ENCODE measurements around the gene FAM107A. TPM values are rescaled to one million over a fixed set of nuclear protein-coding genes. Genes with fewer than 3 reads are reported as not detected.
A peak's percentile ranks its signal among the peaks of the same experiment; 100 is the strongest.

Gene FAM107A
- total RNA-seq, 3 donors from 2014 or later = 2.2 to 24.1 (median 23.6) TPM

- intact Hi-C loops (cut with DNase I, micrococcal nuclease) = loop anchor here in 1 of 2 donors (10.0 kb wide), 1 partner anchor 101 kb away; the partner anchor contains the start of gene PDHB
- Histone ChIP-seq H3K36me3 (ENCODE audit: low read depth) (no peaks in the 10 kb centered on the region), H3K4me3 (no peak overlapping the region), H3K4me1 (ENCODE audit: low read depth) (peaks cover 44% of the 10 kb centered on the region), H3K9me3 (no peaks in the 10 kb centered on the region)
- DNase-seq (peak; percentile 72 to 89 (median 81)), ATAC-seq (peak; percentile 77)
- no peak for TF ChIP-seq CTCF (IDR thresholded peaks at IDR 0.05)
Observed at GRCh38 chr3:58535531-58536500, 41.4 kb downstream of the FAM107A start.

DNA sequence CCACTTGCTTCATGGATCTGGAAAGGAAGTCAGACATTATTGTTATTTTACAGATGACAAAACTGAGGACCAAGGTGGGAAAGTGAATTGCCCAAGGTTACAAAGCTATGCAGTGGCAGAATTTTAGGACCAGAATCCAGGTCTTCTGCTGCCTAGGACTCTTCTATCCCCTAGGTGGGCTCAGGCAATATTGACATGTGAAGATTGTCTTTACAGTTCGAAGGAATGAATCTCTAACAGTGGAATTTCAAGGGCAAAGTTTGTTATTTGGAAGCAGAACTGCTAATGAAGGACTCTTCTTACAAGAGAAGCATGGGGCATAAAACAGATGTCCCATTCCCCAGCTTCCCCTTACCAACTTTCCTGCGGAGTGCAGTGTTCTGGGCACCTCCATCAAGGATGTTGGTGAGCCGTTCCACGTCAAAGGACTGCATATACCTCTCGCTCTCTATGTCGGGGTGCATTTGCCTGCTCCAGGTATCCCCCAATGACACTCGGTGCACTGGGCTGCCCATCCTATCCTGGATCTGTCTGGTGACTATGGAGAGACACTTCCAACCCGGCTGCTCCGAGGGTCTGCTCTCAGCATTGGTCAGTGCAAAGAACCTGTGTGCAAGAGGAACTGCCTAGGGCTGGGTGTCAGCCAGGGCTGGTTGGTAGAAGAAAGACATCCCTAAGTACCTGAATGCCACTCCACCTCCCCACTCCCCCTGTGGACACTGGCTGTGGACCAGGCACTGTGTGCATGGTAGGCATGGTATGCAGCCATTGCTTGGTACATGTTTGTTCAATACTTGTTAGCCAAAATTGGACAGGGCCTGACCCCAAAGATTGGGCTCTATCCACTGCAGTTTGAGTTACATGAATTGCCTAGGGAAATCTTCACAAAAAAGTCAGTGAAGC is 42.3 kb downstream of the FAM107A start:
- Histone ChIP-seq H3K9me3 (no peaks in the 10 kb centered on the region), H3K36me3 (ENCODE audit: low read depth) (no peaks in the 10 kb centered on the region), H3K4me1 (ENCODE audit: low read depth) (peaks cover 44% of the 10 kb centered on the region), H3K4me3 (no peak overlapping the region)
- intact Hi-C loops (cut with DNase I, micrococcal nuclease) = loop anchor here in 1 of 2 donors (10.0 kb wide), 1 partner anchor 100 kb away; the partner anchor contains the start of gene PDHB
- TF ChIP-seq CTCF (IDR thresholded peaks at IDR 0.05) = no peak
- no peak for ATAC-seq
- DNase-seq = no peak

DNA sequence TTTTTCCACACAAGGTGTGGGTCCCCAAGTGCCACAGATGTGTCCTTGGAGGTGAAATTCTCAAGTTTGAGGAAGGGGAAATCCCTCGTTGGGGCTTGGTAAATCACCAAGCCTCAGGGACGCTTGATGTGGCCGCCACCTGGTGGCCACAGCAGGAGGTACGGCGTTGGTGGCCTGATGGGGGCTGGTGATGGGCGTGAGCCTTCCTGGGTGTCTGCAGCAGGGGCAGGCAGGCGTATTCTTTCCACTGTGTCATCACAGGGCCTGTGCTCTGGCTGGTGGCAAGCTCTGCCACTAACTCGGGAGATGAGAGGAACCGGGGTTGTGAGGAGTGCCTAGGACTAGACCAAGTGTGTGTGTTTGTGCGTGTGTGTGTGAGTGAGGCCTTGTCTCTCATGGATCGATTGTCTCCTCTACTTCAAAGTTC is 44.4 kb downstream of the FAM107A start:
- TF ChIP-seq CTCF (IDR thresholded peaks at IDR 0.05) = peak; percentile 82
- intact Hi-C loops (cut with DNase I, micrococcal nuclease) = loop anchor here in 1 of 2 donors (10.0 kb wide), 1 partner anchor 98 kb away; the partner anchor contains the start of gene PDHB
- H3K36me3 ChIP-seq (ENCODE audit: low read depth) = no peaks in the 10 kb centered on the region
- ATAC-seq = peak; percentile 54
- no peak overlapping the region for H3K4me3 ChIP-seq
- H3K9me3 ChIP-seq = no peaks in the 10 kb centered on the region
- peak; percentile 79 to 86 (median 85) for DNase-seq
- peaks cover 39% of the 10 kb centered on the region for H3K4me1 ChIP-seq (ENCODE audit: low read depth)

DNA sequence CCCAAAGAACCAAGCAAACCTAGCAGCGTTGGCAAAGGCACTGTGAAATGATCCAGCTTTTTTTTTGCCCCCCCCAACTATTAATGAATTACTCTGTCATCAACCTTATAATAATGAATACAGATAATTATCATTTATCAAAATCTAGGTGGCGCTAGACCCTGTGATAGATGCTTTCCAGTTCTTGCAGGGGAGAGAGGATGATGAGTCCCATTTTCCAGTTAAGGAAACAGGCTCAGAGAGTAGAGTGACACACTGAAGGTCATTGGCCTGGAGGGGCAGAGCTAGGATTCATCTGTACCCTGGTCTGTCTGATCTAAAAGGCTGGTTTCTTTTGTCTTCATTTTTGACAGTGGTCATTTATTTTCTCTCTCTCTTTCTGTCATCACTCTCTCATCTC is 45.2 kb downstream of the FAM107A start:
- DNase-seq = no peak
- Histone ChIP-seq H3K4me1 (ENCODE audit: low read depth) (peaks cover 31% of the 10 kb centered on the region), H3K9me3 (no peaks in the 10 kb centered on the region), H3K36me3 (ENCODE audit: low read depth) (no peaks in the 10 kb centered on the region), H3K4me3 (no peak overlapping the region)
- no peak for TF ChIP-seq CTCF (IDR thresholded peaks at IDR 0.05)
- ATAC-seq = no peak
- intact Hi-C loops (cut with DNase I, micrococcal nuclease) = loop anchor here in 1 of 2 donors (10.0 kb wide), 1 partner anchor 97 kb away; the partner anchor contains the start of gene PDHB

- H3K9me3 ChIP-seq = no peaks in the 10 kb centered on the region
- DNase-seq = peak; percentile 43 to 59 (median 53)
- ATAC-seq = no peak
- H3K4me1 ChIP-seq (ENCODE audit: low read depth) = peaks cover 27% of the 10 kb centered on the region
- no peak for TF ChIP-seq CTCF (IDR thresholded peaks at IDR 0.05)
- no peak overlapping the region for H3K4me3 ChIP-seq
- no peaks in the 10 kb centered on the region for H3K36me3 ChIP-seq (ENCODE audit: low read depth)
- intact Hi-C loops (cut with DNase I, micrococcal nuclease) = loop anchor here in 1 of 2 donors (10.0 kb wide), 1 partner anchor 97 kb away; the partner anchor contains the start of gene PDHB
Observed at GRCh38 chr3:58531555-58531954, 45.6 kb downstream of the FAM107A start.

Data from mucosa of descending colon (tissue), 3 donors.